ENCODE results near the gene TST. TPM values are rescaled to one million over a fixed set of nuclear protein-coding genes. Genes with fewer than 3 reads are reported as not detected.

Gene TST
- total RNA-seq, 1 experiment from 2014 or later: 8.3 TPM

DNA sequence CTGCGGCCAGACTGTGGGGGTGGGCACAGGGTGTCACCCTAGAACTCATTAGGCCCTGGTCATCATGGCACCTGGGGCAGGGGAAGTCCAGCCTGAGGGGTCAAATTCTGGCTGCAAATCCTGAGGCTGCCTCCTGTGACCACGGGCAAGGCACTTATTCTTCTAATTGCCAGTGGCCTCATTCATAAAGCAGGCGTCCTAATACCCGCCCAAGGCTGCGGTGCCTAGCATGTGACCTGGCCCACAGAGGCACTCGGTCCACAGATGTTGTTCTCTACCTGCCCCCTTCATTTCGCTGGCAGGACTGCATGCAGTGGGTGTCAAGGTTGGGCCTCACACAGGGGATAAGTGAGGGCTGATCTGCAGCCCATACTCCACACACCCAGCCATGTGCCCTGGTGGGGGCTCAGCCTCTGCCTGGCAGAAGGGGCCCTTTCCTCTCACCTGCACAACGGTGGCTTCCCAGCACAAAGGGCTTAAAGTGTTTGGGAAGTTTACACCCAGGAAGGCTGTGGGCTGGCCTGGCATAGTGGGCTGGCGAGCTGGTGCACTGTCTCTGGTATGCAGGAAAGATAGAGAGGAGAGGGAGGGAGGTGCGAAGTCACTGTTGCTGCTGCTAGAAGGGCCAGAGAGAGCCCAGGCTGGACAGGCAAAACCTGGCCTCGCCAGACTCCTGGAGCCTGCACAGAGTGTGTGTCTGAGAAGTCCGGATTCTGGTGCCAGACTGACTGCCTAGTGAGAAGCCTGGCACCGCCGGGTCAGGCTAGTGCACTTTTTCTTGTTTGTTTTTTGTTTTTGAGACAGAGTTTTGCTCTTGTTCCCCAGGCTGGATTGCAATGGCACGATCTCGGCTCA is 3.5 kb upstream of the TST start:
- Histone ChIP-seq H3K4me3 (ENCODE audit: low read length) (no peak overlapping the region), H3K27me3 (ENCODE audit: low read length) (no peaks in the 10 kb centered on the region), H3K9me3 (ENCODE audit: low read length) (no peaks in the 10 kb centered on the region), H3K9me2 (replicated peaks; ENCODE audit: insufficient read depth, low read length) (no peaks in the 10 kb centered on the region), H2AFZ (ENCODE audit: low read length) (no peak overlapping the region), H3K4me1 (ENCODE audit: low read length) (peaks cover 18% of the 10 kb centered on the region), H3K79me2 (ENCODE audit: low read length) (no peaks in the 10 kb centered on the region), H4K20me1 (ENCODE audit: insufficient read depth, low read depth, low read length) (no peaks in the 10 kb centered on the region), H3K4me2 (ENCODE audit: low read depth, low read length, poor library complexity, severe bottlenecking) (no peak overlapping the region), H3K9ac (ENCODE audit: low read length) (no peak overlapping the region), H3K27ac (ENCODE audit: low read length) (no peak overlapping the region), H3K36me3 (ENCODE audit: insufficient read depth, low read length) (no peaks in the 10 kb centered on the region)
- DNase-seq: no peak

DNA sequence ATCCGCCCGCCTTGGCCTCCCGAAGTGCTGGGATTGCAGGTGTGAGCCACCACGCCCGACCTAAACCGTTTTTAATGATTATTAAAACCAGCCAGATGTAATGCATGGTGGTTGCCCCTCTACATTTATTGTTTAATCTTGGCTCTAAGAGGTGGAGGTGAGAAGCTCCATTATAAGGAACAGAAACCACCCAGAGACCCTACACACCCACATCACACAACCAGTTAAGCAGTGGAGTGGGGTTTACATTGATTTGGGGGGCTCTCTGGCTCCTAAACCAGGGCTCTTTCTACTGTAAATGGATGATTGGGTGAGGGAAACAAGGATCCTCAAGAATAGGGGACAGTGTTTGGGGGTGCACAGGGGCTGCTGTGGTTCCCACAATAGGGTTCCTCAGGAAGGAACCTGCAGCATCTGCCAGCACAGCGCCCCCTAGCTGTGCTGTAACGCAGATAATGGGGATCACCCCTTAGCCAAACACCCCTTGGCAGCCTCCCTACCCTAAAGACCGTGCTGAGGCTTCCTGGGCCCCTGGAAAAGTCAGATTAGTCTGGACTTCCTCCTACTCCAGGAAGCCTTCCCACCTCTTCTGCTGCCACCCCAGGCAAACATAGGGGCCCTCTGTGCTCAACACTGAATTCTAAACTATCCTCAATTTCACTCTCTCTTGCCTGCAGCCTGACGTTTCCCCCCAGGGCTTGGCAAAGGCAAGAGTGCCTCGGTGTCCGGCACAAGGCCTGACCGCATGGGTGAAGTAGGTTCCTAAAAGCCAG is 2.6 kb upstream of the TST start:
- no peaks in the 10 kb centered on the region for H3K27me3 ChIP-seq (ENCODE audit: low read length)
- no peak overlapping the region for H3K9ac ChIP-seq (ENCODE audit: low read length)
- H3K9me2 ChIP-seq (replicated peaks; ENCODE audit: insufficient read depth, low read length): no peaks in the 10 kb centered on the region
- no peaks in the 10 kb centered on the region for H3K9me3 ChIP-seq (ENCODE audit: low read length)
- no peaks in the 10 kb centered on the region for H4K20me1 ChIP-seq (ENCODE audit: insufficient read depth, low read depth, low read length)
- peaks cover 18% of the 10 kb centered on the region for H3K4me1 ChIP-seq (ENCODE audit: low read length)
- no peak overlapping the region for H3K4me3 ChIP-seq (ENCODE audit: low read length)
- no peaks in the 10 kb centered on the region for H3K36me3 ChIP-seq (ENCODE audit: insufficient read depth, low read length)
- H3K27ac ChIP-seq (ENCODE audit: low read length): no peak overlapping the region
- no peak overlapping the region for H2AFZ ChIP-seq (ENCODE audit: low read length)
- H3K79me2 ChIP-seq (ENCODE audit: low read length): no peaks in the 10 kb centered on the region
- peak; percentile 86 for DNase-seq
- H3K4me2 ChIP-seq (ENCODE audit: low read depth, low read length, poor library complexity, severe bottlenecking): no peak overlapping the region

DNA sequence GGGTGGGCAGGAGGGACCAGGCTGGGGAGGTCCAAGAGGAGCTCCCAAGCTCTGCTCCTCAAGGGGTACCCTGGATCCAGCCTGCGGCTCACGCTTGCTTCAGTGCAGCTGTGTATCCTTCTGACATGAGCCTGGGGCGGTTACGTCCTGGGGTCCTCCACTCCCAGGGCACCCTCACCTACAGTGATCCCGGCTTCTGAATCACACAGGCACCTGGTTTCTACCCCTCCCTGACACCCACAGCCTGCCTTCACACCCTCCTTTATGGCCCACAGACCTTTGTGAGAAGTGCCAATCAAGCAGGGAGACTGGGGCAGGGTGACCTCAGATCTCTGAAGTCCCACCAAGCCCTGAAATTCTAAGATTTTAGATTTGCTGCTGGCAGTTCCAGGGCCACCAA is 1.8 kb upstream of the TST start:
- Histone ChIP-seq H3K4me3 (ENCODE audit: low read length) (no peak overlapping the region), H3K9me2 (replicated peaks; ENCODE audit: insufficient read depth, low read length) (no peaks in the 10 kb centered on the region), H3K4me2 (ENCODE audit: low read depth, low read length, poor library complexity, severe bottlenecking) (no peak overlapping the region), H3K9ac (ENCODE audit: low read length) (no peak overlapping the region), H3K9me3 (ENCODE audit: low read length) (no peaks in the 10 kb centered on the region), H3K4me1 (ENCODE audit: low read length) (peaks cover 16% of the 10 kb centered on the region), H3K27me3 (ENCODE audit: low read length) (no peaks in the 10 kb centered on the region), H3K79me2 (ENCODE audit: low read length) (no peaks in the 10 kb centered on the region), H3K27ac (ENCODE audit: low read length) (no peak overlapping the region), H3K36me3 (ENCODE audit: insufficient read depth, low read length) (no peaks in the 10 kb centered on the region), H2AFZ (ENCODE audit: low read length) (no peak overlapping the region), H4K20me1 (ENCODE audit: insufficient read depth, low read depth, low read length) (no peaks in the 10 kb centered on the region)
- no peak for DNase-seq

DNA sequence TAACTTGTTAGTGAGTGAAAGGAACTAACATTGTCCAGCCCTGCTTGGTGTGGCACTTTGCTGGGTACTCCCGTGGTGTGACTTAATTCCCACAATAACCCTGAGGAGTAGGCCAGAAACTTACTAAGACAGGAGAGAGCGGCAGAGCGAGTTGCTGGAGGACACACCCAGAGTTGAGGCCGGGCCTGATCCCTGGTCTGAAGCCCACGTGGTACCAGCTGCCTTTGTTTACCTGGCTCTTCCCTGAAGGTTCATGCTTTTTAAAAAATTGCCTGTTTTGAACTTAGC is 889 bp upstream of the TST start:
- H3K4me3 ChIP-seq (ENCODE audit: low read length): peak overlapping the region; percentile 78
- H4K20me1 ChIP-seq (ENCODE audit: insufficient read depth, low read depth, low read length): no peaks in the 10 kb centered on the region
- H3K27ac ChIP-seq (ENCODE audit: low read length): no peak overlapping the region
- peak overlapping the region; percentile 98 for H2AFZ ChIP-seq (ENCODE audit: low read length)
- H3K9me3 ChIP-seq (ENCODE audit: low read length): no peaks in the 10 kb centered on the region
- H3K9me2 ChIP-seq (replicated peaks; ENCODE audit: insufficient read depth, low read length): no peaks in the 10 kb centered on the region
- peaks cover 11% of the 10 kb centered on the region for H3K4me1 ChIP-seq (ENCODE audit: low read length)
- peak overlapping the region; percentile 78 for H3K9ac ChIP-seq (ENCODE audit: low read length)
- no peaks in the 10 kb centered on the region for H3K27me3 ChIP-seq (ENCODE audit: low read length)
- H3K4me2 ChIP-seq (ENCODE audit: low read depth, low read length, poor library complexity, severe bottlenecking): peak overlapping the region; percentile 96
- H3K36me3 ChIP-seq (ENCODE audit: insufficient read depth, low read length): no peaks in the 10 kb centered on the region
- DNase-seq: no peak
- H3K79me2 ChIP-seq (ENCODE audit: low read length): no peaks in the 10 kb centered on the region

DNA sequence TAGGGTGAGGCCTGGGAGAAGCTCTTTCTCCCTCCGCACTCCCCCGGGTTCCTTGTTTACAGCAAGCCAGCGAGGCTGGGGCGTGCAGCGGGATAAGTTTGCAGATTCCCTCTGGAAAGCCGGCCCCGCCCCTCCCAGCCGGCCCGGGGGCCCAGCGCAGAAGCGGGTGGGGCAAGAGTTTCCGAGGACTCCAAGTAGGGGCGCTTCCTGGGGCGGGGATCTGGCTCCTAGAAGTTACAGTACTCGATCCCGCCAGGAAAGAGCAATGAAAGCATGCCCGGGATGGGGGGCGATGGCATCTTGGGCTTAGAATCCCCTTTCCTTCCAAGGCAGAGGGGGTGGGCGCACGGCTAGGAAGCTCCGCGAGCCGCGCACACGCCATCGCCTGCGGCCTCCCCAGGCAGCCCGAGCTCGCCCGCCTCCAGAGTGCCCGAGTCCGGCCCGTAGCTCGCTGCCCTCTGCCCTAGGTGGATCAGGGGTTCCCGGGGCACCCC is 385 bp downstream of the TST start:
- Histone ChIP-seq H3K79me2 (ENCODE audit: low read length) (no peaks in the 10 kb centered on the region), H3K9me2 (replicated peaks; ENCODE audit: insufficient read depth, low read length) (no peaks in the 10 kb centered on the region), H3K9me3 (ENCODE audit: low read length) (no peaks in the 10 kb centered on the region), H3K27ac (ENCODE audit: low read length) (no peak overlapping the region), H2AFZ (ENCODE audit: low read length) (peak overlapping the region; percentile 71; the same call in 1 of the 2 replicates), H3K27me3 (ENCODE audit: low read length) (no peaks in the 10 kb centered on the region), H3K4me1 (ENCODE audit: low read length) (peaks cover 11% of the 10 kb centered on the region), H3K4me3 (ENCODE audit: low read length) (peak overlapping the region; percentile 72), H3K36me3 (ENCODE audit: insufficient read depth, low read length) (no peaks in the 10 kb centered on the region), H3K9ac (ENCODE audit: low read length) (peak overlapping the region; percentile 78), H3K4me2 (ENCODE audit: low read depth, low read length, poor library complexity, severe bottlenecking) (peak overlapping the region; percentile 71), H4K20me1 (ENCODE audit: insufficient read depth, low read depth, low read length) (no peaks in the 10 kb centered on the region)
- DNase-seq: no peak

DNA sequence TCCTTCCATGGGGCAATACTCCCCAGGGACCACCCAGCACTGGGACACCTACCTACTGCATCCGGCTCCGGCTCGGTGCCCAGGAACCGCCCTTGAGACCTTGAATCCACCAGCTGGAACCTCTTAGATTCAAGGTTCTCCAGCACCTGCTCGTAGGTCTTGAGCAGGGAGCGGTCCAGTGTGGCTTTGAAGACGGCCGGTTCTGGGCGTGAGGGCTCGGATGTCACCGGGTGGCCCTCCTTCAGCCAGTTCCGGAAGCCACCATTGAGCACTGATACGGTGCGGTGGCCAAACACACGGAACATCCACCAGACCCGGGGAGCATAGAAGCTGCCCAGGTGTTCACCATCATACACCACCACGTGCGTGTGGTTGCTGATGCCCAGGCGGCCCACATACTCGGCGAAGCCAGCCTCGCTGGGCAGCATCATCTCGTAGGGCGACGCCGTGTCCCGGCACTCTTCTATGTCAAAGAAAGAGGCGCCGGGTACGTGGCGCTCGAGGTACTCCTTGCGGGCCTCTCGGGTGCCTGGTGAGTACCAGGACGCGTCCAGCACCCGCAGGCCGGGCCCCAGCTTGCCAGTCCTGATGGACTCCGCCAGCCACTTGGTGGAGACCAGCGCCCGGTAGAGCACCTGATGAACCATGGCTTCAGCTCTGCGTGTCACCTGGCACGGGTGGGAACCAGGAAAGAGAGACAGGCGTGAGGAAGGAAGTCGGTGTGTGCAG is 997 bp downstream of the TST start:
- Histone ChIP-seq H3K4me3 (ENCODE audit: low read length) (peak overlapping the region; percentile 72; the same call in 1 of the 2 replicates), H3K9me3 (ENCODE audit: low read length) (no peaks in the 10 kb centered on the region), H3K4me2 (ENCODE audit: low read depth, low read length, poor library complexity, severe bottlenecking) (peak overlapping the region; percentile 71), H3K9ac (ENCODE audit: low read length) (no peak overlapping the region), H3K36me3 (ENCODE audit: insufficient read depth, low read length) (no peaks in the 10 kb centered on the region), H3K27ac (ENCODE audit: low read length) (no peak overlapping the region), H3K4me1 (ENCODE audit: low read length) (peaks cover 11% of the 10 kb centered on the region), H3K9me2 (replicated peaks; ENCODE audit: insufficient read depth, low read length) (no peaks in the 10 kb centered on the region), H3K79me2 (ENCODE audit: low read length) (no peaks in the 10 kb centered on the region), H3K27me3 (ENCODE audit: low read length) (no peaks in the 10 kb centered on the region), H4K20me1 (ENCODE audit: insufficient read depth, low read depth, low read length) (no peaks in the 10 kb centered on the region), H2AFZ (ENCODE audit: low read length) (no peak overlapping the region)
- no peak for DNase-seq

DNA sequence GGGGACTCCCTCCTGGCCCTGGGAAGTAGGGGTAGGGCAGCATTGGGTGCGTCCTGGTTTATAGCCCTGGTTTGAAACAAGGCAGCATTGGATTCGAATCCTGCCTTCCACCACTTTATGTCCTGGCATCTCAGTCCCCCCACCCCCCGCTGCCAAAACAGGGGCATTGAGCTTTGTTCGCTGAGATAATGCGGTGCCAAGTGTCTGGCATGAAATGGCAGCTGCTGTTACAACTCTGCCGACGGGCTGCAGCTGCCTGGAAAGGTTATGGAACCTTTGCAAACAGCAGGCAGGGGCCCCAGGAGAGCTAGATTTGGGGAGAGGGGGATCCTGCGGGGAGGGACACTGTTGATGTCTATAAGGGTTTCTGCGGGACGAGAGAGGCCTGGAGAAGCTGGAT is 1.9 kb downstream of the TST start:
- Histone ChIP-seq H4K20me1 (ENCODE audit: insufficient read depth, low read depth, low read length) (no peaks in the 10 kb centered on the region), H3K4me3 (ENCODE audit: low read length) (no peak overlapping the region), H3K9ac (ENCODE audit: low read length) (no peak overlapping the region), H3K27ac (ENCODE audit: low read length) (no peak overlapping the region), H2AFZ (ENCODE audit: low read length) (no peak overlapping the region), H3K9me2 (replicated peaks; ENCODE audit: insufficient read depth, low read length) (no peaks in the 10 kb centered on the region), H3K4me2 (ENCODE audit: low read depth, low read length, poor library complexity, severe bottlenecking) (no peak overlapping the region), H3K4me1 (ENCODE audit: low read length) (peaks cover 11% of the 10 kb centered on the region), H3K27me3 (ENCODE audit: low read length) (no peaks in the 10 kb centered on the region), H3K36me3 (ENCODE audit: insufficient read depth, low read length) (no peaks in the 10 kb centered on the region), H3K9me3 (ENCODE audit: low read length) (no peaks in the 10 kb centered on the region), H3K79me2 (ENCODE audit: low read length) (no peaks in the 10 kb centered on the region)
- no peak for DNase-seq

All from Karpas-422 (cell line).